GM19372 (cell line): ENCODE data around the gene TREML2.
A peak's percentile ranks its signal among the peaks of the same experiment; 100 is the strongest.
"Not testable (repeated sequence)": the region's sequence is repeated elsewhere in the genome, so short reads cannot be mapped to it uniquely, and the experiment has no call there.

Experiments used
- ATAC-seq: cut with Tn5 transposase; IDR thresholded peaks from one replicate; pipeline ENCODE4 v1.9.1; 2021; ENCODE audit warnings: mild to moderate bottlenecking, low read depth, moderate library complexity; ENCODE audit not compliant: unreplicated experiment

The TREML2 gene

DNA sequence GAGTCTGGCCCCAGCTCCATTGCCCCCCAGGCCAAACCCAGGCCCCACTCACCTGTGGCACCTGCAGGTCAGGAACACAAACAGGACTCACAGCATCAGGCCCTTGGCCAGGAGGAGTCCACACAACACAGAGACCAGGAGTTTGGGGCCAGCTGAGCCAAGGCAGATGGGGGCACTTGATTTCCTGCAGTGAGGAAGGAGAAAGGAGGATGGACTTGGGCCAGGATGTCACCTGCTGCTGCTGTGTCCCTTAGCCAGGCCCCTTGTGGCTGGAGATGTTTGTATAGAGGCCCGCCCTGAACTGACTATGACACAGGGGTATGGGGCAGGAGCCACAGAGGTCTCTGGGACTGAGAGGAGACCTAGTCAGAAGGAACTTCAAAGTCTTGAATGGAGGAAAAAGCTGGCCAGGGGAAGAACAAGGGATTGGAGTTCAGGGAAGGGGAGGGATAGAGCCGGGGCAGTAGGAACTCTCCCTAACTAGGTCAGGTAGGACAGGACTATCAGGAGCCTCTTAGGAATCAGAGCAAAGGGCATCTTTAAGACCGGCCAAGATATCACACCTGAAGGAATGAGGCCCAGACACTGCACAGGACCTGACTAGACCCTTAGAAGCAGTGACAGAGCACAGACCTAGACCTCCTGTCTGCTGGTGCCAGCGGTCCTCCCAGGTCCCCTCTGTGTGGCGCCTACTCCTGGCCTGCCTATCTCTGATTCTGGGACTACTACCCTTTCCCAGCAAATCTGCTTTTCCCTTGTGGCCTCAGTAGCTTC, 8.8 kb upstream of the TREML2 start:
- ATAC-seq: no peak

DNA sequence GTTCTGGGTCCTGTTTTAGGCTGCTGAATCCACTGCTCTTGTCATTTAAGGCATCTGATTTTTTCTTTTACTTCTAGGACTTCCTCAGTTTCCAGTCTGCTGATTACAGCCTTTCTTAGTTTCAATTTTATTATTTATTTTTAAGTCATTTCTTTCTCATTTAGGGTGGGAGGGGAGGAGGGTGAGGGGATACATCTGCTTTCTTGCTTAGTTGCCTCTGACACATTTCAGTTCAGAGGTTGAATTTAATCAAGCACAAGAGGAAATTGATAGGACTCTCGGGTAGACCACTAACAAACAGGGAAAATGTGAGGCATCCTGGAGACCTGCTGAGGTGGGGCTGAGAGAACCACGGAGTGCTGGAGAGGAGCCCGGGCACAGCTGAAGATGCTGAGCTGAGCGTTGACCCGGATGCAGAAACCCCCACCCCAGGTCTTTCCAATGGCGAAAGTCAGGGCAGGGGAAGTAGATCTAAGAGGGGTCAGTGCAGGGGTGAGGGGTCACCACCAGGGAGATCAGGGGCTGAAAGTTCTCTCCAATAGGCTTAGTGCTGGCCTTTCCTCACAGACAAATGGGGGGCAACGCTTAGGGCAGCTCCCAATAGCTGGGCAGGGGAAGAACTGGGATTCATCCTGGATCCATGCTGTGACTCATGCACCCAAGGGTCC, 7.6 kb upstream of the TREML2 start:
- ATAC-seq: no peak

DNA sequence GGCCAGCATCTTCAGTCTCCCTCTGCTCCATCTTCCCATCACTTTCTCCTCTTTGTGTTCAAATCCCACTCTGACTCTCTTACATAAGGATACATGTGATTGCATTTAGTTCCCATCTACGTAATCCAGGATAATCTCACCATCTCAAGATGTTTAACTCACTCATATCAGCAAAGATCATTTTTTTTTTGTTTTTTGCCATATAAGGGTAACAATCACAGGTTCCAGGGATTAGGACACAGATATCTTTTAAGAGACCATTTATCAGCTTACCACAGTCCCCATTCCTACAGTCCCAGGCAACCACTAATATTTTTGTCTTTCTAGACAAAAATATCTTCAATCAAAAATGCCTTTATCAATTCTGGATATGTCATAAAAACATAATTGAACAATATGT, 3.2 kb upstream of the TREML2 start:
- no peak for ATAC-seq

DNA sequence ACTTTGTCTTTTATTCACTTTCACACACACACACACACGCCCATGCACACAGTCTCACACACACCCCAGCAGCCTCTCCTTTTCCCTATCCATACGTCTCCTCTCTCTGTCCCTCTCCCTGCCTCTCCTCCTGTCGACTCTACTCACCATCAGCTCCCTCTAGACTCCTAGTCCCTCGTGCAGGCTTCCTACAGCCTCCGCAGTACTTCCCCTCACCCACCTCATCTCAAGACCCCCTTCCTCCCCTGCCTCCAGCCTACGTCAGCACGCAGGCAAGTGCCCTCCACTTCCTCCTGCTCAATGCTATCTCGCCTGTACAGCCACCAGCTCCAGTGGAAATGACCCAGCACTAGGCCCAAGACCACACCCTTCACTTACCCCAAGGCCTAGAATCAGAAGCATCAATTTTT, 820 bp upstream of the TREML2 start:
- ATAC-seq: no peak

DNA sequence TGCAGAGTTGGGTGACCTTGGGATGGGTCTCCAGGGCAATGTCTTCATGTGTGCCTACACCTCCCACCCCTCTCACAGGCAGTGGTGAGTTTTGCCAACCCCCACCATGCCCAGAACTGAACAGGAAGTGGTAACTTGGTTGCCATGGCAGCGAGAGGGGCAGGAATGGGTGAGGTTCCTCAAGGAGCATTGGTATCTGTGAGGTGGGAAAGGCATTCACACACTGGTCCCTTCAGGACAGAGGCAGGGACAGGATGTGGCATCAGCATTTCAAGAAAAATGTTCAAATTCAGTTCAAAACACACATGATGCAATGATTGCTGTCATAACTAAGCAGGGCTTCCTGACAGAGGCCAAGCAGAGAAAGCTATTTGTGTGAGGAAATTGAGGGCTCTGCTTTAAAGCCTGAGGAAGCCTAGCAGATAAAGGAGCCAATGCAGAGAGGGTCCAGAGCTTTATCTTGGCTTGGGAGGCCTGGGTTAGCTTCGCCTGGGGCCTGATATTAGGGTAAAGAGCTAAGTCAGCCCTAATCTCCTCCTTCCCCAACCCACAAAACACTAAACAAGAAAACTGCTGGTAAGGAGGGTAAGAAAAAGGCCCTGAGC, 551 bp downstream of the TREML2 start:
- ATAC-seq: no peak

DNA sequence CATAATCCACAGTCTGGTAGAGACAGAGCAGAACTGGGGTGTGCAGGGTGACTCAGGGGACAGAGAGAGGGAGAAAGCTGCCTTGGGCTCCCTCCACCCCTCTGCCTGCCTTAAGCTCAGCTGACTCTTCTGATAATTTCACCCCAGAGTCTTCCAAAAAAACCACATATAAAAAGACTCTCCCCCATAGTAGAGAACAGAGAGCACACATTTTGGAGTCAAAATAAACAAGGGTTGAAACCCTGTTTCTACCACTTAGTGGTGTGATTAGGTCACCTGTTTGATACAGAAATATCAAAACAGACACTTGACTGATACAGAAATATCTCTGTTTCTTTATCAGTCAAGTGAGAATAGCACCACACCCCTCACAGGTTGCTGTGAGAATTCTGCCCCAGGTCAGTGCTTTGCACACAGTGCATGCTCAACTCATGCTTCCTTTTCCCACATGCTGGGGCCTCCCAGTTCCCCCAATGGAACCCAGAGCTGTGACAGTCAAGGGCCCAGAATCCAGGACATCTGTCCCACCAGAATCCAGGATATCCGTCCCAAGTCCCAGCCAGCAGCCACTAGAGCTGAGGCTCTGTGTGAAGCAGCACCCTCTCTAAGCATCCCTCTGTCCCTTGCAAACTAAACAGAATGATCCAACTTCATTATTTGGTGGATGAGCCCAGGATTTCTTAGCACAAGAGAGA, 1.2 kb downstream of the TREML2 start:
- ATAC-seq: no peak

DNA sequence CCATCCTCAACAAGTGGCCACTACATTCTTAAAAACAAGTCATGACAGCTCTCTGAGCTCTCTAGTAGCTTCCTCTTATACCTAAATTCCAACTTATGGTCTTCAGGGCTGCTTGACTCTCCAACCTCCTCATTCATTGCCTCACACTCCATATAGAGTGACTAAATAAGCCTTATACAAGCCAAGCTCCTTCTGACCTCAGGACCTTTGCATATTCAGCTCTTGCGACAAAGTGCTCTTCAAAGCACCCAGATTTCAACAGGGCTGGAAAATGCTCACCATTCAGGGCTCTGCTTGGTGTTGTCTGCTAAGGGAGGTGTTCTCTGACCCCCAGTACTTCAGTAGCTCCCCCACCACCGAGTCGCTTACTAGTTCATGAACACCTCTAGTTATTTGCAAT, 3.7 kb downstream of the TREML2 start:
- no peak for ATAC-seq

DNA sequence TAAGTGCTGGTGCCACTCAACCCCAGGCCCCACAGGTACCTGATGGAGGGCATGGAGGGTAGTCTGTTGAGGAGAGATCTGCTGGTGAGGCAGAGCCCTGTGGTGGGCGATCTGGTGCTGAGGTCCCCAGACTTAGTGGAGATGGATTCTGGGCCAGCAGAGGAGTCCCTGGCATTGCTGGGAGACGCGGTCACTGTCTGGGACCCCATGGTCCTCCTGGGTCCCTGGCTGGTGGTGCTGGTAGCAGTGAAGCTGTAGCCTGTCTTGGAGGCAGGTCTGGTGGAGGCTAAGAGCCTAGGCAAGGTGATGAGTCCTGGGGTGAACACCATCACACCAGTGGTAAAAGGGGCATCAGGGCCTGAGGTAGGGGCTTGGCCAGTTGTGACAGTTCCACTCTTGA, 6.6 kb downstream of the TREML2 start:
- ATAC-seq: no peak

DNA sequence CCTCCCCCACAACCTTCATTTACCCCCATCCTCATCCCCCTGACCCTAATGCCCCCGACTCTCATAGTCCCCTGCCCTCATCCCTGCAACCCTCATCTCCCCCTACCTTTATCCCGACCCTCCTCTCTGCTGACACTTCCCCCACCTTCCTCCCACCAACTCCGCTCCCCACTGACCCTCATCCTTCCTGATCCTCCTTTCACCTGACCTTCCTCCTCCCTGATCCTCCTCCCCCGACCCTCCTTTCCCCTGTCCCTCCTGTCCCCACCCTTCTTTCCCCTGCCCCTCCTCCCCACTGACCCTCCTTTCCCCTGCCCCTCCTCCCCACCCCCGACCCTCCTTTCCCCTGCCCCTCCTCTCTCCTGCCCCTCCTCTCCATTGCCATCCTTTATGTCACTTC, 7.1 kb downstream of the TREML2 start:
- no peak for ATAC-seq

DNA sequence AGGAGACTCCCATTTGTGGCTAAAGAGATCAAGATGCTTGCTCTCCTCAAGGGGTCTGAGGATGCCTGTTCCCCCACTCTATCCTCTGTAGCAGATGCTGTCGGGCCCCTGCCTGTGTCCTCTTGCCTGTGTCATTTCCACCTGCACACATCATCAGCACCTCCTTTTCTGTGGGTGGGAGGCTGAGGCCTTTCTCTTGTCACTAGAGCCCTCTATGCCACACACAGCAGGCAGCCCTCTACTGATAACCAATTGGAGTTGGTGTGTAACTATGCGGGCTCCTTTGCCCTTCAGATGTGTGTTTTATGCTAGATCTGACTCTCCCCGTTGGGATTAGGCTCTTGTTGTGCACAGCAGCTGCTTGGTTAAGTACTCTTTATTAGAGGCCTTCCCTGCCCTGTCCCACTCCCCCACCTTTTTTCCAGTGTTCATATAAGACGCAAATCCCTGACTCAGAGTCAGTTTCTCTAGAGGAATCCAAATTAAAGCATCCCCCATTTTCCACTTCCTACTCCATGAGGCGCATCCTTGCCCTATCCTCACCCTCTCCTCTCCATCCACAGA, 7.7 kb downstream of the TREML2 start:
- ATAC-seq: no peak

DNA sequence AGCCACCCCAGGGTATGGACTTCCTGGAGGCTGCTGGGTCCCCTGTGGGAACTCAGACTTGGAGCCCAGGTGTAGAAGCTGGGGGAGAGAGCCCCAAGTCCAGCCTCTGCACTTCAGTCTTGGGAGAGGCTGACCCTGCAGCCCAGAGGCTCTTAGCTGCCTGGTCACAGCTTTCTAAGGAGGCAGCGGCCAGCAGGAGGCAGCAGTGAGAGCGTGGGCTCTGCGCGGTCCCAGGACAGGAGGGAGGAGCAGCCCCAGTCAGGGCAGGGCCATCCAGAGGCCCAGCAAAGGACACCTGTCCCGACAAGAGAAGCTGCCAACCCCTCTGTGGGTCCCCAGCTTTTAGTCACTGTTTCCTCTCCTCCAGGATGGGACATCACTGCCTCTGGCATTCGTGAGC, 9.4 kb downstream of the TREML2 start:
- ATAC-seq: no peak

DNA sequence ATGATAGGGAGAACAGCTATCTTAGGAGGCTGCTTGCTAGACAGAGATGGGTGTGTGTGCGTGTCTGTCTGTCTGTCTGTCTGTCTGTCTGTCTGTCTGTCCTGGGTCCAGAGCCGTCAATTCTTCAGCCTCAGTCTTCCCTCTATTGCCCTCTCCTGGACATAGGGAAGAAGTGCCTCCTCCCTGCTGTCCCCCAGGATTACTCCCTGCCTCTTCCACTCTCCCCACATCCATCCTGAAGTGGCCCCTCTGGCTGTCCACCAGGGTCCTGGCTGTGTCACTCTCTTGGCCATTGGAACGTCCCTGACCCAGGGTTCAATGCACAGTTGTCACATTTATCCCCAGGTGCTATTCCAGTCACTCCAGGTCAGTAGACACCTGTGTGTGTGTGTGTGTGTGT, 10.2 kb downstream of the TREML2 start:
- ATAC-seq: no peak

DNA sequence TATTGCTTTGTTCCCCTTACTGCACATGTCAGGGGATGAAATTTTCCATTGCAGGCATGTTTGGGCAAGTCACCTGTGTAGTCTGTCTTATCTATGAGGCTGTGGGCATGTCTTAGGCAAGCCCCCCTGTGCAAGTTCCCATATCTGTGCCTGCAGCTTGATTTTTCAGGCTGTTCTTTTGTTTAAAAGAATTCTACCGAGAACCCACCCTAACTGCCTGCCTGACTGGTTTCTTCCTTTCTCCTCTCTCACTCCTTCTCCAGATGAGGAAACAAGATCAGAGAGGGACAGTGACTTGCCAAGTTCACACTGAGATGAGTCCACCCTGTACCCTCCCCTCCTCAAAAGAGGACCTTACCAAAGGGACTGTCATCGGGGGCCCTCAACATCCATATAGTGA, 11.0 kb downstream of the TREML2 start:
- no peak for ATAC-seq

DNA sequence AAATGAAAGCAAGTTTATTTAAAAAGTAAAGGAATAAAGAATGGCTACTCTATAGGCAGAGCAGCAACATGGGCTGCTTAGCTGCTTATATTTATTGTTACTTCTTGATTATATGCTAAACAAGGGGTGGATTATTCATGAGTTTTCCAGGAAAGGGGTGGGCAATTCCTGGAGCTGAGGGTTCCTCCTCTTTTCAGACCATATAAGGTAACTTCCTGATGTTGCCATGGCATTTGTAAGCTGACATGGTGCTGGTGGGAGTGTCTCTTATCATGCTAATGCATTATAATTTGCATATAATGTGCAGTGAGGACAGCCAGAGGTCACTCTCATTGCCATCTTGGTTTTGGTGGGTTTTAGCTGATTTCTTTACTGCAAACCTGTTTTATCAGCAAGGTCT, 11.9 kb downstream of the TREML2 start:
- ATAC-seq: not testable (repeated sequence)

DNA sequence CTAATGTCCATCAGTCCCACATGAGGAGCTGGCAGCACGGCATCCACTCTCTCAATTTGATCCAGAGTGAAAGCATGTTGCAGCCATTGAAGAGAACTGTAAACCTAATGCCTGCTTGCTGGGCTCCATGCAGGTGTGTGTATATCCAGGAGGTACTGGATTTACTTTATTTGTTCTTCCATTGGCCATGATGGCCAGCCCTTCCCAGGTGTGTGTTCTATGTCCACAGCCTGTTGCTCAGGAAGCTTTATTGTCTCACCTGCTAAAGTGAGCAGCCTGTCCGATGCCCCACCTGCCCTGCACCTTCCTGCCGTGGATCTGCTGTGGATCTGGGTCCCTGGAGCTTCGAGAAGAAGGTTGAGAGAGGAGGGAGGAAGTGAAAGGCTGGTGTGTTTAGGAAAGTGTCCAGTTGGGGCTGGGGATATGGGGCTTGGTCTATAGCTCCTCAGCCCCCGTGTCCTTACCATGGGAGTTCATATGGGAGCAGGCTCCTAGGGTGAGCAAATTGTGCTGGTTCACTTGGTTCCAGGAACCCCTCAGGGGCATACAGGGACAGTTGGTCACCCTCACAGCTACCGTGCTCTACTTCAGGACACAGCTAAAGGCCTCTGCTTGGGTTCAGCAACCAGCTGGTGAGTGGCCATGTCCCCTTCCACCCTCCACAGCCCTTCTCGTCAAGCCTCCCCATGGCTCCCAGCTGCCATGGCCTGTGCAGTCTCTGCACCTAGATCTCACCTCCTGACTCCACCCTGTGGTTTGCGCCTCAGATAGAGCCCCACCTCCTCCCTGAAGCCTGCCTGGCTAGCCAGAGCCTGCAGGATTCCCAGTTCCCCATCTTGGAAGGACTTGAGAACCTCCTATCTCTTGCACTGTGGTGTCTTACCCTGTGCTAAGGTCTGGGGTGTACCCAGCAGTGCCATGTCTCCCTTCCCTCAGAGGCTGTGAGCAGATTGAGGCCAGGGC, 12.7 kb downstream of the TREML2 start:
- ATAC-seq: no peak

DNA sequence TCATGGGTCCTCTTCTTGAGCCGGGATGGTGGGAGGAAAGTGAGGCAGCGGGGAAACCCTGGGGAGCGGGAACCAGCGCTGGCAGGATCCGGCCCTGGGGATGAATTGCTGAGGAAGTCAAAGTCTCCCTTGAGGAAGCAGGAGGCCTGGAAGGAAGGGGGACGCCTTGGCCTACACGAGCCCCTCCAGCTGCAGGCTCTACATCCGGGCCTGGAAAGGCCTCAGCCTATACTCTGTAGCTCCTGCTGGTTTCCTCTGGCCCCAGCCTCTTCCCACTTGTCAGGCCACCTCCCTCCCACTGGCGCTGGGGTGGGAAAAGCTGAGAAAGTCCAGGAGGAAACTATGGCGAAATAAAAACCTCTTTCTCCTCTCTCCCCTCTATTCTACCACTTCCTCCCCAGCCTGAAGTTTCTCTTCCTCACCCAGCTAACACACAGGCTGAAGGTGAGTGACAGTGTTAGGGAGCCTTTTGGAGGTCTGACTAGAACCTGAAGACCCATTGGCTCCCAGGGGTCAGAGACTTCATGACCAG, 14.9 kb downstream of the TREML2 start:
- ATAC-seq: no peak

DNA sequence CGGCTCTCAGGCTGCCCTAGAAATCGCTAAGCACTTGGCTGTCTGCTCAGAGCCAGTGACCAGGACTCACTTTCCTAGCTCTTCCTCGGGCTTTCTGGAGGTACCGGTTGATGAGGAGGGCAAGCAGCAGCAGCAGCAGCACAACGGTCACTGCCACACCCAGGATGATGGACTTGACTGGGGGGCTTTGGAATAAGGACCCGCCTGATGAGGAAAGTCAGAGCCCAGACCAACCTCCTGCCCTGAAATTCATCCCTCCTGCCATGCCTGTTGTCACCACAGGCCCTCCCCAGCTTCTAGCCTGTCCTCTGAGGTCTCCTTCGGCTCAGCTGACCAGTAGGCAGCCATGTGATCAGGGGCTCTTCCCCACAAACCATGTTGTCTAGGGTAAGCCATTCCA, 16.2 kb downstream of the TREML2 start:
- ATAC-seq: no peak

DNA sequence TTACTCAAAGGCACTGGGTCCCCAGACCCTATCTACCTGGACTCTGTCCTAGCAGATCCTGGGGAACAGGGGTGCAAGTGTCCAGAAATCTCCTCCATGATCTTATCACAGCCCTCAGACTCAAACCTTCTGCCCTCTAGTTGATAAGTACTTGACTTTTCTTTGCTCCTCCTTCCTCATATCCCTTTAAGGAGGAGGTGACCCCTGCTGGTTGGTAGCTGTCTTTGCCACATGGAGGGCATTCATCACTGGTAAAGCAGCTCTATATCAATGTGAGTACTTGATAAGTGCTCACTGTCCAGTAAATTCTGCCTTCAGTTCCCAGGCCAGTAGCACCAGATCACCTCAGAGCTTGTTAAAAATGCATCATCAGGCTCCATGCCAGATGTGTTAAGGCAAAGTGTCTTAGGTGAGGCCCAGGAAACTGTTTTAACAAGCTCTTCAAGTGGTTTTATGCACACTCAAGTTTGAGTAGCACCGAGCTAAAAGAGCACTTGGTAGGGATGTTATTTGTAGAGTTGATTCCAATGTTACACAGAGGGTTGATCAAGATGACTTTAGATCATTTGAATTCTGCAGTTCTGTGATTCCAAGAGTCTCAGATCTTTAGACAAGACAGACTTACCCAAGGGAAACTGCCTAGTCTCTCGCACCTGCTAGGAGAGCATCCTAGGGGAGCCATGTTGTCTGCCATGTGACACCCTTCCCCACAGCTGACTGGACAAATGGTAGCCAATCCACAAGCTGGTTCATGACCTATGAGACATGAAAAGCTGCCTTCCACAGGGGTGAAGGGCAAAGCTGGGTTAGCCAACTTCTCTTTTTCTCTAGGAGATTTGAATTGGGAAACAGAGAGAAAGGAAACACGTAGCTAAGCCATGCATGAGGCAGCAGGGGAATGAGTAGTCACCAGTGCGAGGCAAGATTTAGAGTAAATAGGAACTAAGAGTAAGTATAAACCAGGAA, 18.6 kb downstream of the TREML2 start:
- peak; percentile 53 for ATAC-seq
